ENCODE data around the gene AAMDC.
"Not testable (repeated sequence)": the region's sequence is repeated elsewhere in the genome, so short reads cannot be mapped to it uniquely, and the experiment has no call there.

AAMDC gene

DNA sequence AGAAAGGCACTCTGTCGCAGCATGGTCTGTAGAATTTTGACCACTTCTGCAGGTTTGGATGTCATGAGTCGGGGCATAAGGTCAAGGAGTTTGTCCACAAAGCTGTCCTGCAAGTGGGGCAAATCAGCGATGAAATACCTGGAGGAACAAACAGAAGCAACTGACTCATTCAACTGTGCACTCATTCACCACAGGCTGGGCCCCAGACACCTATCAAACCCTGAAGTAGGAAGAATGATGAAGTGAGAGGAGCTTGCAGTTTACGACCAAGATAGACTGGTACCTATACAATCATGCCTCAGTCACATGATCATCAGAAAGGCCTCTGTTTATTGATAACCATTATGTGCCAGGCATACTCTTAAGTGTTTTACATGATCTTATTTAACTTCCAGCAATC is 70.8 kb downstream of the AAMDC start:
- in situ Hi-C loops (cut with HindIII; ENCODE audit: low sequenced_read_pairs); H3K4me3 ChIP-seq (ENCODE audit: low read depth, low read length); DNase-seq (ENCODE audit: low read depth): not testable (repeated sequence)

DNA sequence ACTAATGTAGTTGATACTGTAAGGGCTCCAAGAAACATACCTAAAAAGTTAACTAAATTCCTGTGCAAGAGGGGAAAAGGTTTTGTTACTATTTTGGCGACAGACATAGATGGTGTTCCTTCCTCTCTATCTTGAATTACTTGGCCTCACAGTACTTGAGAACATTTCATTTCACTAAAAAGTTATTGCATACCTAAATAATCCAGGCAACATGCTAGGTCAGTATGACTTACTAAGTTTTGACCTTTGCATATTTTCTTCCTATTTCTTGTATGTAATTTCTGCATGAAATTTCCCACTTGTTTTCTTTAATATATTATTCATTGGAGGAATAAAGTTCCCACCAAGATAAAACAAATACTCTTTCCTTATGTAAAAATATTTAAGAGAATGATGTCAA is 74.0 kb downstream of the AAMDC start:
- DNase-seq (ENCODE audit: low read depth); in situ Hi-C loops (cut with HindIII; ENCODE audit: low sequenced_read_pairs); H3K4me3 ChIP-seq (ENCODE audit: low read depth, low read length): not testable (repeated sequence)

DNA sequence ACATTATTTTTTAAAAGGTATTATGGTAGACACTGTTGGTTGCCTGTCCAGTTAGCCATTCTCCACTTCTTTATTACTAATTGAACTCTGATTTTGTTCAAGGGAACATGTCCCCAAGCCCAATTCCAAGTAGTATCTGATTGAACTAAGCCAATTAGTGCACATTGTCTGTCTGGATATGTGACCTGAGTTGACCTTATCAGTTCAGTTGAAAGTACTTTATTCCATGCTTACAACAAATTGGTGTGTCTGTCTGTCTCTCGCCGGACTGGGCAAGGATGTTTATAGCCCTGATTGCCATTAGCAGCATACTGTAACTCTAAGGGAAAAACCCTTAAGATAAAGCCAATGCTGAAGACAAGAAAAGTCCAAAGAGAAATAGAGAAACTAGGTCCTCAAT is 87.9 kb downstream of the AAMDC start:
- no peak overlapping the region for H3K4me3 ChIP-seq (ENCODE audit: low read depth, low read length)
- in situ Hi-C loops (cut with HindIII; ENCODE audit: low sequenced_read_pairs): no loop called here
- TF ChIP-seq, protein P1, sequence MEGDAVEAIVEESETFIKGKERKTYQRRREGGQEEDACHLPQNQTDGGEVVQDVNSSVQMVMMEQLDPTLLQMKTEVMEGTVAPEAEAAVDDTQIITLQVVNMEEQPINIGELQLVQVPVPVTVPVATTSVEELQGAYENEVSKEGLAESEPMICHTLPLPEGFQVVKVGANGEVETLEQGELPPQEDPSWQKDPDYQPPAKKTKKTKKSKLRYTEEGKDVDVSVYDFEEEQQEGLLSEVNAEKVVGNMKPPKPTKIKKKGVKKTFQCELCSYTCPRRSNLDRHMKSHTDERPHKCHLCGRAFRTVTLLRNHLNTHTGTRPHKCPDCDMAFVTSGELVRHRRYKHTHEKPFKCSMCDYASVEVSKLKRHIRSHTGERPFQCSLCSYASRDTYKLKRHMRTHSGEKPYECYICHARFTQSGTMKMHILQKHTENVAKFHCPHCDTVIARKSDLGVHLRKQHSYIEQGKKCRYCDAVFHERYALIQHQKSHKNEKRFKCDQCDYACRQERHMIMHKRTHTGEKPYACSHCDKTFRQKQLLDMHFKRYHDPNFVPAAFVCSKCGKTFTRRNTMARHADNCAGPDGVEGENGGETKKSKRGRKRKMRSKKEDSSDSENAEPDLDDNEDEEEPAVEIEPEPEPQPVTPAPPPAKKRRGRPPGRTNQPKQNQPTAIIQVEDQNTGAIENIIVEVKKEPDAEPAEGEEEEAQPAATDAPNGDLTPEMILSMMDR (IDR thresholded peaks at IDR 0.05; ENCODE audit: low read depth, low read length, missing control alignments): no peak
- no peak for DNase-seq (ENCODE audit: low read depth)

DNA sequence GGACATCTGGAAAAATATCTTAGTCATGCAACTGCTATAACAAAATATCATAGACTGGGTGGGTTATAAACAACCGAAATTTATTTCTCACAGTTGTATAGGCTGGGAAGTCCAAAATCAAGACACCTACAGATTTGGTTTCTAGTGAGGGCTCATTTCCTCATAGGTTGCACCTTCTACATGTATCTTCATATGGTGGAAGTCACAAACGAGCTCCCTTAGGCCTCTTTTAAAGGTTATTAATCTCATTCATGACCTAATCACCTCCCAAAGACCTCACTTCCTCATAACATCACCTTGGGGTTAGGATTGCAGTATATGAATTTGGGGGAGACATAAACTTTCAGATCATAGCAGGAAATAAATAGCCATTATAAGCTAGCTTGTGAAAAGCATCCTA is 88.3 kb downstream of the AAMDC start:
- in situ Hi-C loops (cut with HindIII; ENCODE audit: low sequenced_read_pairs): no loop called here
- TF ChIP-seq, protein P1 (IDR thresholded peaks at IDR 0.05; ENCODE audit: low read depth, low read length, missing control alignments): no peak
- no peak for DNase-seq (ENCODE audit: low read depth)
- H3K4me3 ChIP-seq (ENCODE audit: low read depth, low read length): no peak overlapping the region

DNA sequence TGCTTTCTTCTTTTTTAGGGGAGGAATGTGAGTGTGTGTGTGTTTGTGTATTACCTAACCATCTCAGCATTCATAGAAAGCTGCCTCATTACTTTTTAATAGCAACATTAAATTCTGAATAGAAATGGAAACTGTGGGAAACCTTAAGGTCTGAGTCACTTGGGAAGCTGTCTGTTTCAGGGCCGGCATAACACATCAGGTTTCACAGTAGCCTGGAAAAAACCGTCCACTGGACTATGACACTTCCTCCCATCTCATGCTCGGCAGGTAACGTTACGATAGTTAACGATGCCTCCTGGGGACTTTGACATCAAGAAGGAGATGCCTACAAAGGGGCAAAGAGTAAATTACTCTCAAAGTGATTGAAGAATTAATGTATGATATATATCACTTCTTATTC is 89.9 kb downstream of the AAMDC start:
- peak; percentile 15 for DNase-seq (ENCODE audit: low read depth)
- in situ Hi-C loops (cut with HindIII; ENCODE audit: low sequenced_read_pairs); H3K4me3 ChIP-seq (ENCODE audit: low read depth, low read length): not testable (repeated sequence)

DNA sequence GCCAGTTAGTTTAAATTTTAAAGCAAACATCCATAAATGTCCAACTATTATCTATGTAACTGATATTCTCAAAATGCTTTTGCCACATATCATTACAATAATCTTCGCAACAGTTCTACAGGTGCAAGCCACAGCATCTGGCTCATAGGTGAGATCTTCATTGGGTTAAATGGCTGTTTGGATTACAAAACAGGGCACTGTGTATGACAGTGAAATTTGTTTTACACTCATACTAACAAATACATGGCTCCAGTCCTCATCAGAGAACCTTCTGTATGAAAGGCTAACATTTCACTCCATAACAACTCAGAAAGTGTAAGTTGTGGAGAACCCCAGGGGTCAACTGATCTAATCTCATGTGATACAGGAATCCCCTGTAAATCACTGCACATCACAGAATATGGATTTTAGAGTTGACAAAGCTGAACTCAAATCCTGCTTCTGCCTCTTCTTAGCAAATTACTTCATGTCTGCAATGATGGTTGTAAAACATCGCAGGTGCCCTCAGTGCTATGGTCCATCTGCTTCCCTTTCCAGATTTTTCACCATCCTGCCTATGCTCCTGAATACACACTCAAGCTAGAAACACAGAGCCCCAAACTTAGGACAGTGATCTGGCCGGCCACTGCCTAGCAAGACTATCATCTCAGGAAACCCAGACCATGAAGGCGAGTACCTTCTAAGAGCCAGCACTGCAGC is 92.8 kb downstream of the AAMDC start:
- H3K4me3 ChIP-seq (ENCODE audit: low read depth, low read length); in situ Hi-C loops (cut with HindIII; ENCODE audit: low sequenced_read_pairs); DNase-seq (ENCODE audit: low read depth): not testable (repeated sequence)

DNA sequence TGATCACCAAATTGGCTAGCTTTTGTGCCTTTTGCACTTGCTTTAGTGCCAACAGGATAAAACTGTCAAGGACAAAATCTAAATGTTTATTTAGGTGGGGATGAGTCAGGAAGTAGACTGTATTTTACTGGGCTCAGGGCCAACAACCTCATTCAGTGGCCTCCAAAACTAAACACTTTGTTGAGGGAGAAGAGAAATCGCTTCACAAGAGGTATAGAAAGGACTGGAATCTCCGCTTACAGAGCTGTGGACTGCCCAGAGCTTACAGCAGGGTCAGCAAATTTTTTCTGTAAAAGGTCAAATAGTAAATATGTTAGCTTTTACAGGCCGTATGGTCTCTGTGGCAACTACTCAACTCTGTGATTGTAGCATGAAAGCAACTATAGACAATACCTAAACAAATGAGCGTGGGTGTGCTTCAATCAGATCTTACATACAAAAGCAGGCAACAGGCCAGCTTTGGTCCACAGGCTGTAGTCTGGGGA is 93.4 kb downstream of the AAMDC start:
- H3K4me3 ChIP-seq (ENCODE audit: low read depth, low read length); in situ Hi-C loops (cut with HindIII; ENCODE audit: low sequenced_read_pairs): not testable (repeated sequence)
- DNase-seq (ENCODE audit: low read depth): peak; percentile 77

DNA sequence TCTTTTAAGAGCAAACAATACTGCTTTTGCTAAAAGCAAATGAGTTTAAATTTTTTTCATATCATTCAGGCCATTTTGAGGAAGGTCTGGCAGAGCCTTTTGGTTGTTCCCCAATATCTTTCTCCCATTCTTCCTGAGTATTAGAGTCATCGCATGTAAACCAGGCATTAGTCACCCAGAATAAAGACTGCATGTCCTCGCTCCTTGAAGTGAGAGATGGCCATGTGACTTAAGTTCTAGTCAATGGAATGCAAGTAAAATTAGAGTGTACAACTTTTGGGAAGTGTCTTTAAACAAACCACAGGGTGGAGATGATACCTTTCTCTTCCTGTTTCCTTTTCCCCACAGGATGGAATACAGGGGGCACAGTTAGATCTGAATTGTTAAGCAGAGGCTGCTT is 96.8 kb downstream of the AAMDC start:
- H3K4me3 ChIP-seq (ENCODE audit: low read depth, low read length); in situ Hi-C loops (cut with HindIII; ENCODE audit: low sequenced_read_pairs); DNase-seq (ENCODE audit: low read depth): not testable (repeated sequence)

All from astrocyte of the cerebellum (primary cell).